Measurements from ENCODE around the gene MRGPRD. TPM values are rescaled to one million over a fixed set of nuclear protein-coding genes. Genes with fewer than 3 reads are reported as not detected.
"Not testable (repeated sequence)": the region's sequence is repeated elsewhere in the genome, so short reads cannot be mapped to it uniquely, and the experiment has no call there.

Gene MRGPRD
- polyA plus RNA-seq, 1 donor from 2014 or later: not detected

- no peak overlapping the region for H3K4me3 Mint-ChIP-seq
- H3K4me1 Mint-ChIP-seq: no peaks in the 10 kb centered on the region
- H3K27me3 Mint-ChIP-seq: peaks cover 10% of the 10 kb centered on the region
- no peaks in the 10 kb centered on the region for H3K36me3 Mint-ChIP-seq
- no peaks in the 10 kb centered on the region for H3K9me3 Mint-ChIP-seq
- no peak overlapping the region for H3K27ac Mint-ChIP-seq
Measured at GRCh38 chr11:69001243-69002081, 20.7 kb upstream of the MRGPRD start.

- no peaks in the 10 kb centered on the region for H3K9me3 Mint-ChIP-seq
- no peaks in the 10 kb centered on the region for H3K4me1 Mint-ChIP-seq
- no peak overlapping the region for H3K27ac Mint-ChIP-seq
- H3K36me3 Mint-ChIP-seq: no peaks in the 10 kb centered on the region
- H3K27me3 Mint-ChIP-seq: peaks cover 10% of the 10 kb centered on the region
- H3K4me3 Mint-ChIP-seq: no peak overlapping the region
Measured at GRCh38 chr11:69000831-69001242, 20.1 kb upstream of the MRGPRD start.

- no peaks in the 10 kb centered on the region for H3K36me3 Mint-ChIP-seq
- H3K9me3 Mint-ChIP-seq: no peaks in the 10 kb centered on the region
- H3K27me3 Mint-ChIP-seq: peaks cover 9% of the 10 kb centered on the region
- no peaks in the 10 kb centered on the region for H3K4me1 Mint-ChIP-seq
- H3K27ac Mint-ChIP-seq: no peak overlapping the region
- H3K4me3 Mint-ChIP-seq: no peak overlapping the region
Measured at GRCh38 chr11:69000391-69000790, 19.6 kb upstream of the MRGPRD start.

GRCh38 chr11:68999748-69000355 is 19.1 kb upstream of the MRGPRD start:
- not testable (repeated sequence) for H3K4me3 Mint-ChIP-seq, H3K27ac Mint-ChIP-seq, H3K27me3 Mint-ChIP-seq, H3K36me3 Mint-ChIP-seq, H3K4me1 Mint-ChIP-seq, H3K9me3 Mint-ChIP-seq

GRCh38 chr11:68999093-68999747 is 18.4 kb upstream of the MRGPRD start:
- Mint-ChIP-seq H3K27me3 (peaks cover 7% of the 10 kb centered on the region), H3K4me3 (no peak overlapping the region), H3K9me3 (no peaks in the 10 kb centered on the region), H3K36me3 (no peaks in the 10 kb centered on the region), H3K27ac (no peak overlapping the region), H3K4me1 (no peaks in the 10 kb centered on the region)

GRCh38 chr11:68998390-68998911 is 17.7 kb upstream of the MRGPRD start:
- H3K36me3 Mint-ChIP-seq: no peaks in the 10 kb centered on the region
- no peaks in the 10 kb centered on the region for H3K9me3 Mint-ChIP-seq
- H3K27ac Mint-ChIP-seq: no peak overlapping the region
- H3K4me1 Mint-ChIP-seq: no peaks in the 10 kb centered on the region
- H3K4me3 Mint-ChIP-seq: no peak overlapping the region
- H3K27me3 Mint-ChIP-seq: peaks cover 5% of the 10 kb centered on the region

GRCh38 chr11:68997995-68998348 is 17.2 kb upstream of the MRGPRD start:
- H3K27ac Mint-ChIP-seq: no peak overlapping the region
- peaks cover 5% of the 10 kb centered on the region for H3K27me3 Mint-ChIP-seq
- H3K4me3 Mint-ChIP-seq: no peak overlapping the region
- H3K36me3 Mint-ChIP-seq: no peaks in the 10 kb centered on the region
- no peaks in the 10 kb centered on the region for H3K4me1 Mint-ChIP-seq
- H3K9me3 Mint-ChIP-seq: no peaks in the 10 kb centered on the region

- no peaks in the 10 kb centered on the region for H3K4me1 Mint-ChIP-seq
- peaks cover 10% of the 10 kb centered on the region for H3K27me3 Mint-ChIP-seq
- no peaks in the 10 kb centered on the region for H3K36me3 Mint-ChIP-seq
- H3K27ac Mint-ChIP-seq: no peak overlapping the region
- H3K4me3 Mint-ChIP-seq: no peak overlapping the region
- no peaks in the 10 kb centered on the region for H3K9me3 Mint-ChIP-seq
Measured at GRCh38 chr11:68997124-68997994, 16.6 kb upstream of the MRGPRD start.

- peaks cover 16% of the 10 kb centered on the region for H3K27me3 Mint-ChIP-seq
Measured at GRCh38 chr11:68996376-68997123, 15.8 kb upstream of the MRGPRD start.

GRCh38 chr11:68994894-68995285 is 14.1 kb upstream of the MRGPRD start:
- no peaks in the 10 kb centered on the region for H3K4me1 Mint-ChIP-seq
- no peak overlapping the region for H3K4me3 Mint-ChIP-seq
- H3K36me3 Mint-ChIP-seq: no peaks in the 10 kb centered on the region
- no peaks in the 10 kb centered on the region for H3K9me3 Mint-ChIP-seq
- H3K27ac Mint-ChIP-seq: no peak overlapping the region
- peaks cover 19% of the 10 kb centered on the region for H3K27me3 Mint-ChIP-seq

More at GRCh38 chr11:68996376-68997123, 15.8 kb upstream of the MRGPRD start:
- Mint-ChIP-seq H3K4me3 (no peak overlapping the region), H3K36me3 (no peaks in the 10 kb centered on the region), H3K27ac (no peak overlapping the region), H3K4me1 (no peaks in the 10 kb centered on the region), H3K9me3 (no peaks in the 10 kb centered on the region)

GRCh38 chr11:68994161-68994893 is 13.5 kb upstream of the MRGPRD start:
- Mint-ChIP-seq H3K9me3 (no peaks in the 10 kb centered on the region), H3K27me3 (peaks cover 19% of the 10 kb centered on the region), H3K4me3 (no peak overlapping the region), H3K36me3 (no peaks in the 10 kb centered on the region), H3K27ac (no peak overlapping the region), H3K4me1 (no peaks in the 10 kb centered on the region)

- no peaks in the 10 kb centered on the region for H3K4me1 Mint-ChIP-seq
- H3K4me3 Mint-ChIP-seq: no peak overlapping the region
- peaks cover 19% of the 10 kb centered on the region for H3K27me3 Mint-ChIP-seq
- H3K36me3 Mint-ChIP-seq: no peaks in the 10 kb centered on the region
- no peak overlapping the region for H3K27ac Mint-ChIP-seq
- no peaks in the 10 kb centered on the region for H3K9me3 Mint-ChIP-seq
Measured at GRCh38 chr11:68993546-68993945, 12.8 kb upstream of the MRGPRD start.

GRCh38 chr11:68992743-68993255 is 12.0 kb upstream of the MRGPRD start:
- no peaks in the 10 kb centered on the region for H3K36me3 Mint-ChIP-seq
- no peaks in the 10 kb centered on the region for H3K4me1 Mint-ChIP-seq
- peaks cover 19% of the 10 kb centered on the region for H3K27me3 Mint-ChIP-seq
- H3K27ac Mint-ChIP-seq: no peak overlapping the region
- H3K4me3 Mint-ChIP-seq: no peak overlapping the region
- no peaks in the 10 kb centered on the region for H3K9me3 Mint-ChIP-seq

Measured in IgD-negative memory B cell (primary cell).